Ovary (tissue), 10 donors: Measurements from ENCODE around the gene TRPC1. TPM values are rescaled to one million over a fixed set of nuclear protein-coding genes. Genes with fewer than 3 reads are reported as not detected.
A peak's percentile ranks its signal among the peaks of the same experiment; 100 is the strongest.

Source experiments
- DNase-seq, 5 donors: peaks; one replicate each; pipeline ENCODE4 v3.0.0-alpha.2; 2019 to 2020
- H3K27ac ChIP-seq, 2 donors: fragments of 200-600 bp; one replicate each; pipeline versions ENCODE4 v1.5.1 to v1.8.0; 2019 to 2022
- H3K27me3 ChIP-seq: fragments of 200-600 bp; one replicate; pipeline ENCODE4 v1.8.0; 2022
- H3K36me3 ChIP-seq: fragments of 200-600 bp; sonication (generic); one replicate; pipeline ENCODE4 v1.5.1; 2019
- H3K4me1 ChIP-seq: one replicate; pipeline ENCODE4 v1.8.1; 2013; ENCODE audit warnings: mild to moderate bottlenecking, moderate library complexity; ENCODE audit not compliant: insufficient read depth
- H3K4me3 ChIP-seq: fragments of 200-600 bp; sonication (generic); one replicate; pipeline ENCODE4 v1.5.1; 2017
- H3K9me3 ChIP-seq, 2 donors: fragments of 200-600 bp in 1 of 2; sonication (generic) in 1 of 2; one replicate each; pipeline versions ENCODE4 v1.5.1 to v1.8.1; 2013 to 2019; ENCODE audit warnings: mild to moderate bottlenecking in 1 of 2, moderate library complexity in 1 of 2
- CTCF ChIP-seq, 3 donors: fragments of 450-650 bp in 2 of 3; fragments of 200-600 bp in 1 of 3; IDR thresholded peaks; one replicate each; pipeline versions ENCODE4 v1.5.1 to v1.8.0; 2016 to 2022; ENCODE audit warnings: antibody characterized with exemption in 3 of 3, mild to moderate bottlenecking in 1 of 3
- EP300 ChIP-seq: sonication (generic); formaldehyde crosslinking; IDR thresholded peaks from one replicate; pipeline ENCODE4 v1.6.1; 2017; ENCODE audit warnings: antibody characterized with exemption
- POLR2A ChIP-seq: fragments of 450-650 bp; IDR thresholded peaks from one replicate; pipeline ENCODE4 v1.6.1; 2017; ENCODE audit warnings: antibody characterized with exemption, mild to moderate bottlenecking, moderate library complexity
- WGBS, 3 donors: extraction: QIAGEN DNeasy Blood & Tissue Kit in 1 of 3; methylation state at CpG; one replicate each; pipeline versions ENCODE4 v1.1.5 to v1.1.7; 2013 to 2017; 5-methylcytosine and 5-hydroxymethylcytosine counted together
- intact Hi-C, 4 donors: fragments of 100-400 bp; cut with DNase I; formaldehyde crosslinking; loops; one replicate each; pipeline versions ENCODE4 v1.11.0 to v1.15.1; 2022 to 2023
- long read RNA-seq, 3 donors: library from polyadenylated mRNA in 2 of 3; unstranded in 2 of 3; transcript quantifications; one replicate each; pipeline ENCODE4 v2.0.0 and lab custom pipeline, GENCODE V29; 2021 to 2026
- polyA plus RNA-seq, 2 donors: library from polyadenylated mRNA; stranded (reverse); fragments of 200-250 nt in 1 of 2; fragments of 350-450 nt in 1 of 2; fragmentation: Illumina TruSeq in 1 of 2; extraction: RNeasy Lipid Tissue Mini Kit (QIAGEN cat#74804) in 1 of 2; gene quantifications; one replicate each; pipeline ENCODE4 v1.2.3, GENCODE V29; 2013 to 2014
- total RNA-seq, 7 donors: library from RNA; depleted of rRNA in 2 of 7; stranded (reverse); fragments of >200 nt in 2 of 7; fragmentation: NEBNext Ultra II Directional in 3 of 7; extraction: Animal tissue kit (Norgen Biotek cat#: 25700) in 3 of 7; gene quantifications; one replicate each; pipeline versions ENCODE4 v1.1.0 to v1.2.4, GENCODE V29; 2016 to 2023
- donor health status: DM: no; HTN: no; CAD: no; lungs with moderate emphysema.
- donor health status: DM: no; HTN: no; CAD: no.
- donor health status: Bipolar disorder and iron deficiency.
- donor health status: DM: yes; HTN: yes; CAD: no.
- donor health status: DM: no; HTN: no; CAD: no.
- donor health status: DM: yes; HTN: yes; CAD: no.

TRPC1 gene
- total RNA-seq = 10 to 100 TPM; 20.2 to 41.7 (median 35.4) TPM
- 10 to 100 TPM; 12.6 to 14.0 TPM for polyA plus RNA-seq
- long read RNA-seq, donor 1, partial matches to known transcripts = 1 of 5 reads
- long read RNA-seq, donor 1, other reads (novel, unspliced or antisense) = 4 of 5 reads
- long read RNA-seq, donor 2, partial matches to known transcripts = 0 of 1 reads
- long read RNA-seq, donor 2, other reads (novel, unspliced or antisense) = 0 of 1 reads
- long read RNA-seq, donor 3, full-length matches to known transcripts = 18 of 35 reads
- long read RNA-seq, donor 3, partial matches to known transcripts = 3 of 35 reads
- long read RNA-seq, donor 3, other reads (novel, unspliced or antisense) = 14 of 35 reads

DNA sequence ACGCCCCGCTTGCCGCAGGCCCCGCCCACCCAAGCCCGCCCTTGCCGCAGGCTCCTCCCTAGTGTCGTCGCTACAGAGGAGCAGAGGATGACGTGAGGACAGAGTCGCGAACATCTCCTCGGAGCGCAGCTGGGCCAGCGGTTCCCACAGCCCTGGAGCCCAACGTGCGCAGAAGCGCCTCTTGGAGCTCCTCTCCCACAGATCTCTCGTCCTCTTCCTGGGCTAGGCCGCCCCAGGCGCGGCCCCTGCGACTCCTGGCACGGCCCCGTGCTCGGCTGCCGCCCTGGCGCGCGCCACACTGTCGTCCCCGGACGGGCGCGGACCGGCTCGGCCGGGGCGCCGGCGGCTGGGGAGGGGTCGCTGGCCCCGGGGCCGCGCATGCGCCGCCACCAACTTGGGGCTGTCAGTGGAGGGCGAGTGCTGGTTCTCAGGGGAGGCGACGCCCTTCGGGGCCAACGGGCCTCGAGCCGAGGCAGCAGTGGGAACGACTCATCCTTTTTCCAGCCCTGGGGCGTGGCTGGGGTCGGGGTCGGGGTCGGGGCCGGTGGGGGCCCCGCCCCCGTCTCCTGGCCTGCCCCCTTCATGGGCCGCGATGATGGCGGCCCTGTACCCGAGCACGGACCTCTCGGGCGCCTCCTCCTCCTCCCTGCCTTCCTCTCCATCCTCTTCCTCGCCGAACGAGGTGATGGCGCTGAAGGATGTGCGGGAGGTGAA is at the start of gene TRPC1:
TRPC1 (plus strand) TSS at position 67 of the 714 bp plus-strand sequence; CDS start at position 593, 526 bp downstream.
- DNase-seq = peak; percentile 70 to 84 (median 82)
- TF ChIP-seq EP300 (no peak), CTCF (IDR thresholded peaks at IDR 0.05) (peak in 1 of 3 donors; percentile 14), POLR2A (peak; percentile 90)
- H3K4me3 ChIP-seq = peak within 1 kb of the TSS; percentile 78
- no peaks in the 10 kb centered on the region for H3K27me3 ChIP-seq
- no peaks in the 10 kb centered on the region for H3K9me3 ChIP-seq
- no peaks in the 10 kb centered on the region for H3K36me3 ChIP-seq
- H3K27ac ChIP-seq = peak within 1 kb of the TSS; percentile 88 to 96
- WGBS, 3 donors = 0 to 1% (median 1%) methylated on average over 40 to 73 of the region's 73 CpGs
- H3K4me1 ChIP-seq = no peaks in the 10 kb centered on the region
- intact Hi-C loops = no loop called here

GRCh38 chr3:142676151-142676550 is 47.7 kb upstream of the TRPC1 start:
- Histone ChIP-seq H3K36me3 (no peaks in the 10 kb centered on the region), H3K9me3 (no peaks in the 10 kb centered on the region), H3K4me3 (no peak overlapping the region), H3K27ac (no peak overlapping the region), H3K27me3 (no peaks in the 10 kb centered on the region), H3K4me1 (no peaks in the 10 kb centered on the region)
- intact Hi-C loops = no loop called here
- no peak for TF ChIP-seq CTCF (IDR thresholded peaks at IDR 0.05)
- TF ChIP-seq EP300 = no peak
- TF ChIP-seq POLR2A = no peak
- no peak for DNase-seq
- 67 to 79% (median 73%) methylated on average over 2 of the region's 2 CpGs for WGBS, 3 donors

DNA sequence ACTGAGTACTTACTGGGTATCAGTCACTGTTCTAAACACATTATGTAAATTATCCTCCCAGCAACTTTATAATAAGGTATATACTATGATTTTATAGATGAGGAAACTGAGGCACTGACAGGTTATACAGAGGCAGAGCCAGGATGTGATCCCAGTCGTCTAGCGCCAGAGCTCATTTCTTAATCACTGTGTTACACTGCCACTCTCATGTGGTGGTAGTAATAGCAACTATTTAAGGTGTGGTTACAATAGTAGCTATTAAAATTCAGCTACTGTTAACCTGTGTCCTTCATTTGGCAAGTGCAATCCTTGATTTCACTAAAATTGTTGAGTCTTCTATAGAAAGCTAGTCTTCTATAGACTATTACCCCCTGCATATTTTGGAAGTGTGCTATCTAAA is 43.1 kb upstream of the TRPC1 start:
- H3K27me3 ChIP-seq = no peaks in the 10 kb centered on the region
- H3K9me3 ChIP-seq = no peaks in the 10 kb centered on the region
- H3K27ac ChIP-seq = no peak overlapping the region
- H3K4me1 ChIP-seq = no peaks in the 10 kb centered on the region
- intact Hi-C loops = no loop called here
- 59 to 77% (median 68%) methylated on average over 2 of the region's 2 CpGs for WGBS, 3 donors
- H3K36me3 ChIP-seq = no peaks in the 10 kb centered on the region
- no peak for DNase-seq
- no peak for TF ChIP-seq CTCF (IDR thresholded peaks at IDR 0.05)
- TF ChIP-seq EP300 = no peak
- no peak for TF ChIP-seq POLR2A
- H3K4me3 ChIP-seq = no peak overlapping the region

- Histone ChIP-seq H3K36me3 (no peaks in the 10 kb centered on the region), H3K4me3 (no peak overlapping the region), H3K27me3 (no peaks in the 10 kb centered on the region), H3K4me1 (no peaks in the 10 kb centered on the region), H3K27ac (no peak overlapping the region), H3K9me3 (no peaks in the 10 kb centered on the region)
- intact Hi-C loops = no loop called here
- TF ChIP-seq POLR2A = no peak
- TF ChIP-seq EP300 = no peak
- TF ChIP-seq CTCF (IDR thresholded peaks at IDR 0.05) = no peak
- no peak for DNase-seq
- 96 to 97% (median 97%) methylated on average over 2 of the region's 2 CpGs for WGBS, 3 donors
Observed at GRCh38 chr3:142690613-142691012, 33.2 kb upstream of the TRPC1 start.
